GM04504 (cell line): ENCODE results near the gene NXPH1.

Experiments
- DNase-seq: peaks from one replicate; pipeline ENCODE4 v3.0.0-alpha.2; 2012; ENCODE audit warnings: low read depth

Gene NXPH1

GRCh38 chr7:8597565-8597964, 164.2 kb downstream of the NXPH1 start:
- no peak for DNase-seq

GRCh38 chr7:8601121-8601520, 167.7 kb downstream of the NXPH1 start:
- no peak for DNase-seq

GRCh38 chr7:8605221-8605620, 171.8 kb downstream of the NXPH1 start:
- DNase-seq, result no peak

GRCh38 chr7:8612584-8612983, 179.2 kb downstream of the NXPH1 start:
- no peak for DNase-seq

- no peak for DNase-seq
Observed at GRCh38 chr7:8613191-8613590, 179.8 kb downstream of the NXPH1 start.

- no peak for DNase-seq
Observed at GRCh38 chr7:8615019-8615418, 181.6 kb downstream of the NXPH1 start.

- DNase-seq, result no peak
Observed at GRCh38 chr7:8618441-8619070, 185.1 kb downstream of the NXPH1 start.

- DNase-seq, result no peak
Observed at GRCh38 chr7:8620169-8620568, 186.8 kb downstream of the NXPH1 start.

- DNase-seq, result no peak
Observed at GRCh38 chr7:8625612-8626011, 192.2 kb downstream of the NXPH1 start.

GRCh38 chr7:8627325-8627724, 193.9 kb downstream of the NXPH1 start:
- no peak for DNase-seq

GRCh38 chr7:8628656-8629055, 195.2 kb downstream of the NXPH1 start:
- no peak for DNase-seq

GRCh38 chr7:8629504-8629903, 196.1 kb downstream of the NXPH1 start:
- DNase-seq, result no peak

GRCh38 chr7:8637322-8637721, 203.9 kb downstream of the NXPH1 start:
- DNase-seq, result no peak

GRCh38 chr7:8638076-8638475, 204.7 kb downstream of the NXPH1 start:
- no peak for DNase-seq

GRCh38 chr7:8639668-8640067, 206.3 kb downstream of the NXPH1 start:
- DNase-seq, result no peak

GRCh38 chr7:8640671-8641070, 207.3 kb downstream of the NXPH1 start:
- no peak for DNase-seq

- DNase-seq, result no peak
Observed at GRCh38 chr7:8668627-8669500, 235.5 kb downstream of the NXPH1 start.

GRCh38 chr7:8669501-8669851, 236.1 kb downstream of the NXPH1 start:
- no peak for DNase-seq

- DNase-seq, result no peak
Observed at GRCh38 chr7:8684426-8684825, 251.0 kb downstream of the NXPH1 start.

GRCh38 chr7:8699875-8700624, 266.6 kb downstream of the NXPH1 start:
- DNase-seq, result no peak

- no peak for DNase-seq
Observed at GRCh38 chr7:8702807-8703206, 269.4 kb downstream of the NXPH1 start.

GRCh38 chr7:8710124-8710523, 276.7 kb downstream of the NXPH1 start:
- DNase-seq, result no peak

GRCh38 chr7:8714791-8715190, 281.4 kb downstream of the NXPH1 start:
- DNase-seq, result no peak
